RWPE1 (cell line): Measurements from ENCODE around the gene LDLRAP1.
A peak's percentile ranks its signal among the peaks of the same experiment; 100 is the strongest.

Experiments
- CTCF ChIA-PET: fragments of 350-600 bp; sonication (Branson Sonifier 250); formaldehyde crosslinking; extraction: SDS; loops from one replicate; lab custom pipeline; 2021; lab: Yijun Ruan, JAX
- POLR2A ChIA-PET: fragments of 400-600 bp; formaldehyde crosslinking; extraction: SDS; loops from one replicate; lab custom pipeline; 2020; ENCODE audit warnings: antibody characterized with exemption; ENCODE audit not compliant: low non-redundant PET; lab: Yijun Ruan, JAX
- DNase-seq: peaks from one replicate; pipeline ENCODE4 v3.0.0; 2012; ENCODE audit warnings: low spot score
- H3K27ac ChIP-seq: fragments of 450-650 bp; 2 replicates; pipeline ENCODE4 v1.5.1; 2017
- TF ChIP-seq, protein P1 (sequence below): fragments of 450-650 bp; conservative IDR thresholded peaks from 2 replicates; pipeline ENCODE4 v1.5.1; 2017; ENCODE audit warnings: low read depth, mild to moderate bottlenecking

The LDLRAP1 gene

DNA sequence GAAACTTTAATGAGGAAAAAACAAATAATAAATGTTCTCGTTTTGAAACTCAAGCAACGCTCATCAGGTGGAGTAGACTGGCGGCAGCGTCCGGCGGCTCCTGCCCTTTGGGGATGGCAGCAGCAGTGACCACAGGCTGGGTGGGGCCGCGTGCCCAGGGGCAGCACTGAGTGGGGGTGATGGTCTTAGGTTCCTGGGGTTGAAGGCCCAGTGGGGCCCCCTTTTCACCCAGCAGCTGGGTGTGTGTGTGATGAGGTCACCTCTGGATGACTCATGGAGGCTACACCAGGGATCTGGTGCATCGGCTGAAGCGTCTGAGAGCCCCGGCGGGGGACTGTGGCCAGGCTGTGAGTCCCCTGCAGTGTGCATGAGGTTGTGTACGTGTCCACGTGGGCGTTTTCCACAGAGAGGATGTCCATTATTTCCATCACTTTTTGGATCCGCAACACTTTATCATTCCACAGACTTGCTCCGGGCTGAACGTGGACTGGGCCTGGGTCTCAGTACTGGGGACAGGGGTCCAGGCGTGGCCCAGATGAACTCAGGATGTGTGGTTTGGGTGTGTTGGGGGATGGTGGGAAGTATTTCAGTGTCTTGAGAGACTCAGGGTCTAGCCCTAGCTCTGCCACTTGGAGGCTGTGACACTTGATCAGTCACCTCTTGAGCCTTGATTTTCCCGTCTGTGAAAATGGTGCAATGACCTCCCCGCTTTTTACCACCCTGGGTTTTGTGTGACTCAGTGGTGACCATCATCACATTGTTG lies 25.6 kb downstream of the LDLRAP1 start:
- POLR2A ChIA-PET = no interaction called here
- peak overlapping the region; percentile 95 for H3K27ac ChIP-seq
- DNase-seq = peak; percentile 90
- TF ChIP-seq, protein P1, sequence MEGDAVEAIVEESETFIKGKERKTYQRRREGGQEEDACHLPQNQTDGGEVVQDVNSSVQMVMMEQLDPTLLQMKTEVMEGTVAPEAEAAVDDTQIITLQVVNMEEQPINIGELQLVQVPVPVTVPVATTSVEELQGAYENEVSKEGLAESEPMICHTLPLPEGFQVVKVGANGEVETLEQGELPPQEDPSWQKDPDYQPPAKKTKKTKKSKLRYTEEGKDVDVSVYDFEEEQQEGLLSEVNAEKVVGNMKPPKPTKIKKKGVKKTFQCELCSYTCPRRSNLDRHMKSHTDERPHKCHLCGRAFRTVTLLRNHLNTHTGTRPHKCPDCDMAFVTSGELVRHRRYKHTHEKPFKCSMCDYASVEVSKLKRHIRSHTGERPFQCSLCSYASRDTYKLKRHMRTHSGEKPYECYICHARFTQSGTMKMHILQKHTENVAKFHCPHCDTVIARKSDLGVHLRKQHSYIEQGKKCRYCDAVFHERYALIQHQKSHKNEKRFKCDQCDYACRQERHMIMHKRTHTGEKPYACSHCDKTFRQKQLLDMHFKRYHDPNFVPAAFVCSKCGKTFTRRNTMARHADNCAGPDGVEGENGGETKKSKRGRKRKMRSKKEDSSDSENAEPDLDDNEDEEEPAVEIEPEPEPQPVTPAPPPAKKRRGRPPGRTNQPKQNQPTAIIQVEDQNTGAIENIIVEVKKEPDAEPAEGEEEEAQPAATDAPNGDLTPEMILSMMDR = no peak
- CTCF ChIA-PET = interaction anchor here (0.6 kb wide), 2 partner anchors 70 to 471 kb away, joined by 3 read pairs; no protein-coding TSS in a partner anchor

DNA sequence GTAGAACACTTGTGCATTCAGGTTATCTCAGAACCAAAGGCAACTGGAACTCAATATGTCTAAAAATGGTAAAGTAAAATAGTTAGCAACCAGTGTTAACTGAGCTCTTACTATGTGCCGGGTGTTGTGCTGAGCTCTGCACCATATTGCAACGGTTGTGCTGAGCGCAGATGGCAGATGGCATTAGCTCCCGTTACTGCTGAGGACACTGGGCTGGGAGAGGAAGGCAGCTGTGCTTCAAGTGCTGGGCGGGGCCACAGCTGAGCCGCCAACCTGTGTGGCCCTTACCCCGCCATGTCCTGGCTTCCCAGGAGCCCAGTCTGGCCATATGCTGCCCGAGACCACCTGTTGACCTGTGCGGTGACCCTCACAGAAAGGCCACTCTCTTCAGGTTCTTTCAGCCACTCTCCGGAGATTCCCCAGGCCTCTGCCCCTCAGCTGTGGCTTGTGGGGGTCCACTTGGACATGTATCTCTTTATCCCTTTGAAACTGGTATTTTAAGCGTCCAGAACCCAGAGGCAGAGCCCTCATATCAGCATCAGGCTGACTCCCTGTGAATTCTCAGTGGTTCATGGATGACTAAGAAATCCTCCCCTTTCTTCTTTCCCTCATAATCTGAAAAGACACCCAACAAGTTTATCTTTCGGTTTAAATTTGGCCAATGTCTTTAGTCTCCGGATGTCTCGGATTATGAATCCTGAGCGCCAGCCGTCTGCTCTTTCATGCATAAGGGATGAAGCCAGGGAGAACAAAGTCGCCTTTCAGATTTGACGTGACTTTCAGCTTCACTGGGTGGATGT lies 26.4 kb downstream of the LDLRAP1 start:
- CTCF ChIA-PET = interaction anchor here (0.6 kb wide), 1 partner anchor 71 kb away, joined by 3 read pairs; no protein-coding TSS in a partner anchor
- DNase-seq = no peak
- TF ChIP-seq, protein P1 = no peak
- H3K27ac ChIP-seq = peak overlapping the region; percentile 95
- POLR2A ChIA-PET = no interaction called here

DNA sequence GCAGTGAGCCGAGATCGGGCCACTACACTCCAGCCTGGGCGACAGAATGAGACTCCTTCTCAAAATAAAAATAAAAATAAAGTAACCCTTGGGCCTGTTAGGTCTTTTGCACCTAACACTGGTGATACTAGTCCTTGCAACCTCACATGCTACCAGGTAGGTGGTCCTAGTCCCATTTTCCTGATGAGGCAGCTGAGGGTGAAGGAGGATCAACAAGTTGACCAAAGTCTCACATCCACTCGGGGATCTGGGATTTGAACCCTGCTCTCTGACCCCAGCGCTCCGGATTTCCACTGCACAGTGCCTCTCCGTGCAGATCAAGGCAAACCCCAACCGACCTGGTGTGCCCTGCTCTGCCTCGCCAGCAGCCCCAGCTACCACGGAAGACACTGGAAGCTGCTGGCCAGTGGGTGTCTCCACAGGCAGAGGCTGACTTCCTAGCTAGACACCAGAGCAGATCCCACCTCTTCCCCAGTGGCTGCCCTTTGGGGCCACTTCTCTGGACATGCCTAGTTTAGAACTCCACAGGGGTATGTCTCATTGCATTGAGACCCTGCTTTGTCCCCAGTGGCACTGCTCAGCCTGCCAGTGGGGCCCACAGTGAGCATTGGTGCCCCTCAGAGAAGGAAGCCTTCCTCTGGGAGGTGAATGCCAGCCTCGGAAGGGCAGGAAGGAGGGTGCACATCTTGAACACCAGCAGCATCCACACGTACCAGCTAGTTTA lies 27.6 kb downstream of the LDLRAP1 start:
- CTCF ChIA-PET = no interaction called here
- POLR2A ChIA-PET = no interaction called here
- DNase-seq = no peak
- TF ChIP-seq, protein P1 = no peak
- H3K27ac ChIP-seq = no peak overlapping the region

DNA sequence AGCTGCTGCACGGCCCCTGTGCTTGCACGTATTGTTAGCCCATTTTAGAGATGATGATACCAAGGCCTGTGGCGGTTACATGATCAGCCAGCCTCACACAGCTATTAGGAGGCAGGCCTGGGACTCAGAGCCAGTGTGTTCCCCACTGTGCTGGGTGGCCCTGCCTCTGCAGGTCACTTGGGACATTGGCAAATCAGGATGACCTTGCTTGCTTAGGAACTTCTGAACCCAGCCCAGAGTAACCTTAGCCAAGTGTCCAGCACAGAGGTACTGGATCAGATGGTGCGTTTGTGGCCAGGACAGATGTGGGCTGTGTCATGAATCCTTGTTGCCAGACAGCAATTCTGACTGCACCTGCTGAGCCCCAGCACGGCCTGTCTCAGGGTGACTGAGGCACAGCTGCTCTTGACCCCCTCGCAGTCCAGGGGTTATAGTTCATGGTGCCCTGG lies 28.1 kb downstream of the LDLRAP1 start:
- ChIA-PET POLR2A (no interaction called here), CTCF (interaction anchor here (0.6 to 1.0 kb wide), 3 partner anchors 17 to 51 kb away, joined by 3 to 6 read pairs (median 3); no protein-coding TSS in a partner anchor)
- TF ChIP-seq, protein P1 = no peak
- no peak for DNase-seq
- no peak overlapping the region for H3K27ac ChIP-seq

DNA sequence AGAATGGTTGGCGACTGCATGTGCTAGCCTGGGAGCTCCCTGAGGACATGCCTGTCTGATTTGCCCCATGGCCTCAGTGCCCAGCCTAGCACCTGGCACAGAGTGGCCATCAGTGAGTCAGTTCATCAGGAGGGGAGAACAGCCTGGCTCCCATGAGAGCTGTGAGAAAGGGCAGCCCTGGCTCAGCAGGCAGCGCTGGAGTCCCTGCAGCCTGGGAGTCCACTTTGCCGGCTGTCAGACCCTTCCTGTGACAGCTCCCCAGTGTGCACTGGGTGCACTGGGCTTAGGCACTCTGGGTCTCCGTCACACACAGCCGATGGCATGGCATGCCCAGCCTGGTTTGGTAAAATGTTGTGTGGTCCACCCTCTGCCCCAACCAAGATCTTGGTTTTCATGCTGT lies 28.7 kb downstream of the LDLRAP1 start:
- no peak for DNase-seq
- TF ChIP-seq, protein P1 = no peak
- CTCF ChIA-PET = interaction anchor here (0.6 to 1.0 kb wide), 8 partner anchors 11 to 256 kb away, joined by 3 to 6 read pairs (median 3); no protein-coding TSS in a partner anchor
- no peak overlapping the region for H3K27ac ChIP-seq
- POLR2A ChIA-PET = no interaction called here
